ENCODE measurements around the gene BAG3. TPM values are rescaled to one million over a fixed set of nuclear protein-coding genes. Genes with fewer than 3 reads are reported as not detected.

BAG3 gene
- polyA plus RNA-seq, 1 experiment, result 19.8 TPM

DNA sequence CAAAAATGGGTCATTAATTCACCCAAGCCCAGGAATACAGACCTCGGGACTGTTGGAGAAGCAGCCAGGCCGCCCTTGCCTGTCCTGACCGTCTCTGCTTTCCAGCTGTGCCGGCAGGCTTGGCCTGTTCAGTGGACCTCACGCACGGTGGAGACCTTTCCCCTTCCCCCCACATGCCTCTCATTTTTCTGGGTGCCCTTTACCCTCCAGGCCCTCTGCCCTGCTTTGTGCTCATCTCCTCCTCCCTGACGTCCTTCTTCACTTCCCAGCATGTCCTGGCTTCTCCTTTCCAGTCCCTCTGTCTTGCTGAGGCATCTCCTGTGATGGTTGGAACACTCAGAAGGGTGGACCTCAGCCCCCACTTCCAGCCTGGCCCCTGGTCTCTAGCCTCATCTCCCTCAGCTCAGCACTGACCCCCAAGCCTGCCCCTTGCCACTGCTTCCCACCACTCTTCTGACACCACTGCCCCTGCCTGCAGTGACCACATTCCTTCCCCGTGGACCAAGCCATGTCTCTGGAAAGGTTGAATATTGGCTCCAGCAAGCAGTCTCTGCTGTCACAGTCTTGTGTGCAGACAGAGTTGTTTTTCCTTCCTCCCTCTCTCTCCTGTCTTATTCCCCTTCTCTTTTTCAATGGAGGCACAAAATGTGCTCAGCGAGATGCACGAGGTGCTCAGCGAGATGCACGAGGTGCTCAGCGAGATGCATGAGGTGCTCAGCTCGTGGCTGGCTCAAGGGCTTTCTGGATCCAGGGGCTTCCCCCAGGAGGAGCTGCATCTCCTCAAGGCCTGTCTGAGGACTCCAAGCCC lies 14.9 kb downstream of the BAG3 start:
- Histone ChIP-seq H3K27me3 (ENCODE audit: control insufficient read depth, insufficient read depth, low read length) (no peaks in the 10 kb centered on the region), H3K4me3 (ENCODE audit: low read depth, low read length) (no peak overlapping the region), H3K36me3 (ENCODE audit: control insufficient read depth, insufficient read depth, low read length) (peaks cover 13% of the 10 kb centered on the region)
- TF ChIP-seq, protein P1, sequence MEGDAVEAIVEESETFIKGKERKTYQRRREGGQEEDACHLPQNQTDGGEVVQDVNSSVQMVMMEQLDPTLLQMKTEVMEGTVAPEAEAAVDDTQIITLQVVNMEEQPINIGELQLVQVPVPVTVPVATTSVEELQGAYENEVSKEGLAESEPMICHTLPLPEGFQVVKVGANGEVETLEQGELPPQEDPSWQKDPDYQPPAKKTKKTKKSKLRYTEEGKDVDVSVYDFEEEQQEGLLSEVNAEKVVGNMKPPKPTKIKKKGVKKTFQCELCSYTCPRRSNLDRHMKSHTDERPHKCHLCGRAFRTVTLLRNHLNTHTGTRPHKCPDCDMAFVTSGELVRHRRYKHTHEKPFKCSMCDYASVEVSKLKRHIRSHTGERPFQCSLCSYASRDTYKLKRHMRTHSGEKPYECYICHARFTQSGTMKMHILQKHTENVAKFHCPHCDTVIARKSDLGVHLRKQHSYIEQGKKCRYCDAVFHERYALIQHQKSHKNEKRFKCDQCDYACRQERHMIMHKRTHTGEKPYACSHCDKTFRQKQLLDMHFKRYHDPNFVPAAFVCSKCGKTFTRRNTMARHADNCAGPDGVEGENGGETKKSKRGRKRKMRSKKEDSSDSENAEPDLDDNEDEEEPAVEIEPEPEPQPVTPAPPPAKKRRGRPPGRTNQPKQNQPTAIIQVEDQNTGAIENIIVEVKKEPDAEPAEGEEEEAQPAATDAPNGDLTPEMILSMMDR (IDR thresholded peaks at IDR 0.05; ENCODE audit: insufficient read depth, low read depth, low read length), result no peak
- no peak for DNase-seq (ENCODE audit: low read depth)
- ChIA-PET POLR2A (interaction anchor here (0.6 kb wide), 1 partner anchor 32 kb away, joined by 14 read pairs; no protein-coding TSS in a partner anchor), CTCF (no interaction called here)

DNA sequence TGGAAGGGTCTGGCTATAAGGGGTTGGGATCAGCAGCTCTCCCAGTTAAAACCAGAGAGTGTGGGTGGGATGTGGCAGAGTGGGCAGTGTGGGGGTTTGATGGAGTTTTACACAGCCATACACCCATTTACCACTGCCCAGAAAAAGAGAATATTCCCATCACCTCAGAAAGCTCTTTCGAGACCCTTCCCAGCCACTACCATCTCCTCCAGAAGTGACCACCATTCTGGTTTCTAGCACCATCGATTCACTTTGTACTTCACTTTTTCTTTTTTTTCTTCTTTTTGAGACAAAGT lies 15.5 kb downstream of the BAG3 start:
- Histone ChIP-seq H3K4me3 (ENCODE audit: low read depth, low read length) (no peak overlapping the region), H3K36me3 (ENCODE audit: control insufficient read depth, insufficient read depth, low read length) (peaks cover 16% of the 10 kb centered on the region), H3K27me3 (ENCODE audit: control insufficient read depth, insufficient read depth, low read length) (no peaks in the 10 kb centered on the region)
- CTCF ChIA-PET, result no interaction called here
- DNase-seq (ENCODE audit: low read depth), result no peak
- TF ChIP-seq, protein P1 (IDR thresholded peaks at IDR 0.05; ENCODE audit: insufficient read depth, low read depth, low read length), result no peak
- POLR2A ChIA-PET, result interaction anchor here (0.6 kb wide), 1 partner anchor 32 kb away, joined by 14 read pairs; no protein-coding TSS in a partner anchor

DNA sequence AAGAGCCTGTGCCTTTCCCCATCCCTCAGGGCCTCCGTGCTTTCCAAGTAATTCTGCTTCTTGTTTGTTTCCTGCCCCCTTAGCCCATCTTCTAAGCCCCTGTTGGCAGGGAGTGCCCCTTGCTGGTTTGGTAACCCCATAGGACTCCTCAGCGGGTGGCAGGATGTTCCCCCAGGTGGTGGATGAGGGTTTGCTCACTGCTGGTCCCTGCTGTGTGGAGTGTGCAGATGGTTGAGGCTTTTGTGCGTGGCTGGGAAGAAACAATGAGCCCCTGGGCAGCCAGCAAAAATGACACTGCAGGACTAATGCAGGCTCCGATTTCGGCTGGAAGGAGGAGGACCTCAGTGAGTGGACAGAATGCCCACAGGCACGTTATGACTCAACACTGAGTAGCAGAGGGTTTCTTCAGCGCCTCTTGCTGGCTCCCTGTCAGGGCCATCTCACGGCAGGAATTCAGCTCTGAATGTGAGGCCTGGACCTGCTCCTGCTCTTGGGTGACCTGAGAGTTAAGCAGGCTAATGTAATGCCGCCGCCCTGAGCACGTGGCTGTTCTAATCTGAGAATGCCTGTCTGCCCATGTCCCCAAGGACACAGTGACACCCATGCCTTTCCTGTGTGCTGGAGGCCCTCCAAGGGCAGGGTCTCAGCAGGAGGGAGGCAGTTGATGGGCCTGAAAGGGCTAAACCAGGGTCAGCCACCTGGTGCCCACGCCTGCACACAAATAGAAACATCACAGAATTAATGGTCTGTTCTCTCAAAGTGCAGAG lies 16.6 kb downstream of the BAG3 start:
- POLR2A ChIA-PET, result interaction anchor here (0.5 to 1.0 kb wide), 2 partner anchors 9 to 57 kb away, joined by 3 to 9 read pairs; no protein-coding TSS in a partner anchor
- TF ChIP-seq, protein P1 (IDR thresholded peaks at IDR 0.05; ENCODE audit: insufficient read depth, low read depth, low read length), result peak; percentile 47
- DNase-seq (ENCODE audit: low read depth), result peak; percentile 95
- CTCF ChIA-PET, result interaction anchor here (1.1 to 1.6 kb wide), 4 partner anchors 11 to 59 kb away, joined by 3 to 7 read pairs (median 6); no protein-coding TSS in a partner anchor
- H3K36me3 ChIP-seq (ENCODE audit: control insufficient read depth, insufficient read depth, low read length), result peaks cover 24% of the 10 kb centered on the region
- H3K4me3 ChIP-seq (ENCODE audit: low read depth, low read length), result no peak overlapping the region
- H3K27me3 ChIP-seq (ENCODE audit: control insufficient read depth, insufficient read depth, low read length), result no peaks in the 10 kb centered on the region

DNA sequence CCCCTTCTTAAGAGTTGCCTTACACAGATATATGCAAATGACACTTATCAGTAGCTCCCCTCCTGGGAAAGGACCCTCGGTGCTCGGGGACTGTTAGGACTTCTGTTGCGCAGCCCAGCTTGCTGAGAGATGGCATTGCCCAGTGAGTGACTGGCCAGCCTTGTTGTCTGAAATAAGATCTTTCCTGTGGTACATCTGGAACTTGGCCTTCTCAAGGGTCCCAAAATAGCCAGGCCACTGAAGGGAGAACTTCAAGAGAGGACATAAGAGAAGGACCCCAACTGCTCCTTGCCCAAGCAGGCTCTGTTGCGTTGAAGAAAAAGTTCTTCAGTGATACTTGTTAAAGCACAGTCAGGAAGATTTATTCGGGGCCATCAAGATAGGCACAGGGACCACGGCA lies 17.3 kb downstream of the BAG3 start:
- TF ChIP-seq, protein P1 (IDR thresholded peaks at IDR 0.05; ENCODE audit: insufficient read depth, low read depth, low read length), result no peak
- Histone ChIP-seq H3K36me3 (ENCODE audit: control insufficient read depth, insufficient read depth, low read length) (peaks cover 28% of the 10 kb centered on the region), H3K27me3 (ENCODE audit: control insufficient read depth, insufficient read depth, low read length) (no peaks in the 10 kb centered on the region), H3K4me3 (ENCODE audit: low read depth, low read length) (no peak overlapping the region)
- CTCF ChIA-PET, result interaction anchor here (1.2 to 1.6 kb wide), 3 partner anchors 10 to 60 kb away, joined by 3 to 7 read pairs (median 5); no protein-coding TSS in a partner anchor
- no peak for DNase-seq (ENCODE audit: low read depth)
- POLR2A ChIA-PET, result interaction anchor here (0.5 to 1.0 kb wide), 2 partner anchors 10 to 56 kb away, joined by 3 to 9 read pairs; no protein-coding TSS in a partner anchor

DNA sequence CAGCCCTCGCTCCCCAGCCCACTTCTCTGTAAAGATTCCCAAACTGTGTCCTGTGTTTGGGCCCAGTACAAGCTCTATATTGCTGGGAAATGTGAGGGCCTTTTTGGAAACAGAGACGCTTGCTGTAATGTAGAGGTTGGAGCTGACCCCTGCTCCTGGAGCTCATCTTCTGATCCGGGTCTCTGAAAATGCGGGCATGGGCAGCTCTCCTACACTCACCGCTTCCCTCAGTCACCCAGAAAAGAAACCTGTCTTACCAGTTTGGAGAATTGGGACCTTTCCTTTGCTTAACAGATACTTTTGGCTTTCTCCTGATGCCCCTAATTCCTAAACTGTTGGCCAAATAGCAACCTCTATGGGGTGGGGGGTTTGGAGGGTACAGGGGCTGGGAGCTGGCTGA lies 18.2 kb downstream of the BAG3 start:
- Histone ChIP-seq H3K36me3 (ENCODE audit: control insufficient read depth, insufficient read depth, low read length) (peaks cover 32% of the 10 kb centered on the region), H3K4me3 (ENCODE audit: low read depth, low read length) (no peak overlapping the region), H3K27me3 (ENCODE audit: control insufficient read depth, insufficient read depth, low read length) (no peaks in the 10 kb centered on the region)
- CTCF ChIA-PET, result no interaction called here
- POLR2A ChIA-PET, result no interaction called here
- no peak for DNase-seq (ENCODE audit: low read depth)
- TF ChIP-seq, protein P1 (IDR thresholded peaks at IDR 0.05; ENCODE audit: insufficient read depth, low read depth, low read length), result no peak
